ENCODE results near the gene UBE2L5.

UBE2L5 gene

DNA sequence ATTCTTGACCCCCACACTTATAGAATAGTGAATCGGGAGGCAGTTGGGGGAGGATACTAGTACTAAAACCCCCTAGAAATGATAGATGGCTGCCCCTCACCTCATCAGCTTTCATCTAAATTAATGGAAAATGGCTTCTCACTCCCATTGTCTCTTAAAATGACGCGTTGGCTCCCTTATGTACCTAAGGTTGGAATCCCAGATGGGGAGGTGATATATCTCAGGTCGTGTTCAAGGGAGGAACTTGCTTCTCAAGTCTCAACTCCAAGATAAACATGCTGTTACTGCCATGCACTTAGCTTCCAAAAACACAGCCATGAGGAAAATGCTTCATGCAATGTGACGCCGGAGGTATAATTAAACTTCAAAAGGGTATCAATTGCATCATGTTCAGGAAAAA lies 18.8 kb upstream of the UBE2L5 start:
- DNase-seq (ENCODE audit: extremely low read depth in 1 of 2, low read depth in 1 of 2) = no peak

DNA sequence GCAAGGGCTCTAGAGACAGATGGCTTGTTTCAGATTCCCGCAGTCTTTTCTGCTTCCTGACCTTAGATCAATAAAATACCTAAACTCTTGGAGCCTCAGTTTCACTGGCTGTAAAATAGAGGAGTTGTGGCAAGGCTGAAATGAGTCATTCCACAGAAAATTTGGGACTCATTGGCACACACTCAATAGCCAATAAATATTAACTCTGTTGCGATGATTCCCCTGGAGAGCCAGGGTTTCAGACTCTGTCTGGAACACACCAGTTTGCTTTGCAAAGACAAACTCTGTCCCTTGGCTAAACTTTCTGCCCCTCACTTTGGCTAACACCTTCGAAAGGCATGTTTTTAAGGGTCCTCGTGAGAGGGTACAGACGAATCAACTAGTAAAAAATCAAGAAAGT lies 18.1 kb upstream of the UBE2L5 start:
- no peak for DNase-seq (ENCODE audit: extremely low read depth in 1 of 2, low read depth in 1 of 2)

DNA sequence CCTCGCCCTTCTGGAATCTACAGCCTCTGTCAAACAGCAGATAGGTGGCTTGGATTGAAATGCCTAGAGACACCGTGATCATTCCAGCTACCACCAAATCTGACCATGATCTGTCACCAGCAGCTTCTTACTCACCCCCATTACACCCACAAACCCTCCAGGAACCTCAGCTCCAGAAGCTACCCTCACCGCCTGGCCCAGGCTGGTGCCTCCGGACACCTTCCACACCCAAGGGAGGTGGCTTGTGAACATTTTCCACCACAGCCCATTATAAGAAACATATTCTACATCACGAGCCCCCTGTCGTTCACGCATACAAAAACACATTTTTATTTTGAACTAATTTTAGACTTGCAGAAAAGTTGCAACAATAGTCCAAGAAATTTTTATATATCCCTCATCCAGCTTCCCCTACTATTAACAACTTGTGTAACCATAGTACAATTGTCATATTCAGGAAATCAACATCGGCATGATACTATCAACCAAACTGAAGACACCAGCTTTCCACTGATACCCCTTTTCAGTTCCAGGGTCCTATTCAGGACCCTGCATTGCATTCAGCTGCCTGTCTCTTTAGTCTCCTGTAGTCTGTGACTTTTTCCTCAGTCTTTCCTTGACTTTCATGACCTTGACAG lies 15.4 kb upstream of the UBE2L5 start:
- no peak for DNase-seq (ENCODE audit: extremely low read depth in 1 of 2, low read depth in 1 of 2)

DNA sequence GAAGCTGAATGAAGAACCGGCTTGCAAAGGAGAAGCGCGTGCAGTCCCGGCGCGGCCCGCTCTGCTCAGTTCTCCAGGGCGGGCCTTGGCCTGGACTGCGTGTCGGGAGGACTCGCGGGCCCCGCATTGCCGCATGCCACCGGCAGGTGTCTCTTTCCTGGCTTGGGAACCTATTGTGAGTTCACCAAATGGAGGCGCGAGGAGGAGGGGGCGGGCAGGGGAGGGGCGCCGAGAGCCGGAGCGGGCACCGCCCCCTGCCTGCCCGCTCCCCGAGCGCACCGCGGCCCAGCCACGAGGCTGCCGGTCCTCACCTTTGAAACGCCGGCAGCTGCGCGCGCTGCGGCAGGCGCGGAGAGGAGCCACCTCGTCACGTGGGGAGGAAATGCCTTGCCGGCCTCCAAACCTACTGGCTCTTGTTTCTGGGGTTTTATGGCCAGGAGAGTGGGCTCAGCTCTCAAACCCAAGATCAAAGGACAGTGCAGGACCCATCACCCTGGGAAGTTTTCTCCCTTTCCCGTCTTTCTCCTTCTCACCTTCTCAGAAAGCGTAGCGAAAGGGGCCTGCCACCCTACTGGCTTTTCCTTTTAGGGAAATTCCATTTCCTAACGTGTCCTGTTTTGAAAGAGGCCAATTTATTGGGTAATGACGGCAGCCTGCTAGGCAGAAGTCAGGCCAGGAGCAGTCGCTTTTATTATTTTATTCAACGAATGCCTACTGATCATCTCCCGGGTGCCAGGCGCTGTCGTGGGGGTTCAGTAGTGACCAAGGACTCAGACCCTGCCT lies 13.8 kb upstream of the UBE2L5 start:
- DNase-seq (ENCODE audit: extremely low read depth in 1 of 2, low read depth in 1 of 2) = peak; percentile 76 to 89

DNA sequence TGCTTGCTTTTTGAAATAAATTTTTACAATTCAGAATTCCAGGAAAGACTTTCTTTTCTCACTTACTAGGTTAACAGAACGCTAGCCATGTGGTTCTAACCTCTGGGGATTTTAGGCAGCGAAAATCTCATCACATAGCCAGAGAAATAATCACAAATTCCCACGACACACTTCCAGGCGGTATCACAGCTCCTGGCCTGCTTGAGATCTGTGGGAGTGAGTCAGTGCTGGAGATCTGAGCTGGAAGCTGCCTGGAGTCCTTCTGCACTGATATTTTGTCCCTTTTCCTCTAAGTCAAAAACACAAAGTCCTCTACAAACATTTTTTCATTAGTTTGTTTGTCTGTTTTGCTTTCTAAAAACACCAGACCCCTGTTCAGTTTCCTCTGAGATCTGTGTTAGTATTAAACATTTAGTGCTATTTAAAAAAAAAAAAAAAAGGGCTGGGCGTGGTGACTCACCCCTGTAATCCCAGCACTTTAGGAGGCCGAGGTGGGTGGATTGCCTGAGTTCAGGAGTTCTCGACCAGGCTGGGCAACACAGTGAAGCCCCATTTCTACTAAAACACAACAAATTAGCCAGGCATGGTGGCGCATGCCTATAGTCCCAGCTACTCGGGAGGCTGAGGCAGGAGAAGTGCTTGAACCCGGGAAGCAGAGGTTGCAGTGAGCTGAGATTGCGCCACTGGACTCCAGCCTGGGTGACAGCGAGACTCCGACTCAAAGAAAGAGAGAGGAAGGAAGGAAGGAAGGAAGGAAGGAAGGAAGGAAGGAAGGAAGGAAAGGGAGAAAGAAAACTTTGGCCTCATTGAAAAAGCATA lies 12.2 kb upstream of the UBE2L5 start:
- no peak for DNase-seq (ENCODE audit: extremely low read depth in 1 of 2, low read depth in 1 of 2)

DNA sequence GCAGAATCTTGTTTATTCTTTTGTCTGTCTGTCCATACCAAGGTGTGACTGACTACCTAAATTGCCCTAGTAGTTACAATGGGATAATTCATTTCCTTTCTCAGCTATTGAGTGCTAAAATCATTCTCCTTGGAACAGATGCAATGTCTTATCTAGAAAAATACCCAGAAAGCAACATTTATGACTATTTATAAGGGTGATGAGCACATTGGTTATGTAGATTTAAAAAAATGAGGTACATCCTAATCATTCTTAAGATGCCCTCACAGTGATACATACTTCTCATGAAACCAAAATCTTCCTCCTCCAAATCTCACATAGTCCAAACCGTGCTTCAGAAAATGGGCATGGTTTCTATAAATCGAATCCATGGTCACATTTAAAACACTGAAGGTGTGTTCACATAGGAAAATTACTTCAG lies 11.6 kb upstream of the UBE2L5 start:
- DNase-seq (ENCODE audit: extremely low read depth in 1 of 2, low read depth in 1 of 2) = no peak

DNA sequence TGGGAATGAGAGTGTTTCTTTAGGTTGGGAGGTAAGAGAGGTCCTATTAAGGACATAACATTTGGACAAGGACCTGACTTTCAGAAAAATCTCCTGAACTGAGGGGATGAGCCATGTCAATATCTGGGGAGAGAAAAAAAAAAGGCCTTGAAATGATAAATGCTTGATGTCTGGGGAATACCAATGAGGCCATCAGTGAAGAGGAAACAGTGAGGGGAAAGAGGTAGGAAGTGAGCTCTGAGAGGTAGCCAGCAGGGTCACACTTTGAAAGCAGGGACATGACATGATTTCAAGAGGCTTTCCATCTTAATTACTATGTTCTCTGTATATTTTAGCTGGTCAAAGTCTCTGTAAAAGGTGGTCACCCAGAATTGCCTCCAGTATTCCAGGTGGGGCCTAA lies 9.9 kb upstream of the UBE2L5 start:
- DNase-seq (ENCODE audit: extremely low read depth in 1 of 2, low read depth in 1 of 2) = no peak

DNA sequence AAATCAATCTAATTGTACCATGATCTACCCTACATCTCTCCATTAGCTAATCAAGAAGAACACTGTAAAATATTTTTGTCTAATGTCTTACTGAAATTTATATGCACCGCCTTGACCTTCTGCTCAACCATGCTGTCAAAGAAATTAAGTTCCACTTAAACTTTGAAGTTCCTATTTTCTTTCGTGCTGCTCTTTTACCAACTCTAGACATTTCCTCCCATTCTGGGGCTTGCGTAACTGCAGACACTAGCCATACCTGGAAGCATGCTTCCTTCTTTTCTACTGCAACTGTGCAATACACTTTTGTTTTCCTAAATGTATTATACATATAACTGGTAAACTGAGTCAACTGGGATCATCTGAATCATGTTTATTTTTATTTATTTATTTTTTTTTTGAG lies 8.5 kb upstream of the UBE2L5 start:
- DNase-seq (ENCODE audit: extremely low read depth in 1 of 2, low read depth in 1 of 2) = no peak

DNA sequence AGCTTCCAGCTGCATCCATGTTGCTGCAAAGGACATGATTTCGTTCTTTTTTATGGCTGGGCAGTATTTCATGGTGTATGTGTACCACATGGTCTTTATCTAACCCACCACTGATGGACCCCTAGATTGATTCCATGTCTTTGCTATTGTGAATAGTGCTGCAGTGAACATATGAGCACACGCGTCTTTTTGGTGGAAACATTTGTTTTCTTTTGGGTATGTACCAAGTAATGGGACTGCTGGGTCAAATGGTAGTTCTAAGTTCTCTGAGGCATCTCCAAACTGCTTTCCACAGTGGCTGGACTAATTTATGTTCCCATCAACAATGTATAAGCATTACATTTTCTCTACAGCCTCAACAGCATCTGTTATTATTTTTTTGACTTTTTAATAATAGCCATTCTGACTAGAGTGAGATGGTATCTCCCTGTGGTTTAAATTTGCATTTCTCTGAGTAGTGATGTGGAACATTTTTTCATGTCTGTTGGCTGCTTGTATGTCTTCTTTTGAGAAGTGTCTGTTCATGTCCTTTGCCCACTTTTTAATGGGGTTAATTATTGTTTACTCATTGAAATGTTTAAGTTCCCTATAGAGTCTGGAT lies 6.8 kb upstream of the UBE2L5 start:
- DNase-seq (ENCODE audit: extremely low read depth in 1 of 2, low read depth in 1 of 2) = no peak

DNA sequence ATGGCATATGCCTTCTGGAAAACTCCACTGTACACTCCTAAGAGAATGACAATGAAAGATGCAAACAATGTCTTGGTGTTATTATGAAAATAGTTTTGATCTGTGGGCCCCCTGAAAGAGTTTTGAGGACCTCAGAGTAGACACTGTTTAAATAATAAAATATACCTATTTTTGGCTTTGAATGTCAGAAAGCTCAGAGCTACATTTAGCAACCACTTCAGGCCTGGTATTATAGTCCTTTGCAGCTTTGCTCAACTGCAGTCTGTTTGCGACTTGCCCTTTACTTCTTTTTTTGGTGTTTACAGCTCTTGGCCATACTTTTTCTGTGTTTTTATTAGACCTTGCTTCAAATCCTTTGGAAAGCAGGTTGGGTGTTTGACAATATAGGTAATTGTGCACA lies 5.8 kb upstream of the UBE2L5 start:
- DNase-seq (ENCODE audit: extremely low read depth in 1 of 2, low read depth in 1 of 2) = no peak

DNA sequence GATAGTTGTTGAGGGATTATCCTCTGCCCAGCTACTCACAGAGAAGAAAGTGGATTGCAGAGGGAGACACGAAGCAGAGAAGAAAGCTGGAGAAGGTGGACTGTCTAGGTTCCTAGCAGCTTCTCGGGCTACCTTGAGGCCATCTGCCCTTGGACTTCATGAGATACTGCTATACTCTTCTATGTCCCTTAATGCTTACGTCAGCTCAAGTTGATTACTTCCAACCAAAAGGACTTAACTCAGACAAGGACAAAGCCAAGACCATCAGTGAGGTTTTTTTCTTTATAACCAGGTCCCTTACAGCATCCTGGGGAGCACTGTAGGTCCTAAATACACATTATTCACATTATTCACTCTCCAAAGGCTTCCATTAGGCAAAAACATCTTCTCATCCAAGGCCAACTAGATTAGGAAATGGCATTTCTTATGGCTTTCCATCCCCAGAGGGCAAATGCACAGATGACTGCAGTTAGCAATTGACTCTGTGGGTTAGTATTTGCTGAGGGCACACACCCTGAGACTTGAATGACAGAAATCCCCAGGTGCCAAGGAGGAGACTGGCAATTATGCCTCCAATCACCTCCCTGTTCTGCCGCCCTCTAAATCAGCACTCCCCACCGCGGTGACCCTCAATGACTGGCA lies 4.1 kb upstream of the UBE2L5 start:
- no peak for DNase-seq (ENCODE audit: extremely low read depth in 1 of 2, low read depth in 1 of 2)

DNA sequence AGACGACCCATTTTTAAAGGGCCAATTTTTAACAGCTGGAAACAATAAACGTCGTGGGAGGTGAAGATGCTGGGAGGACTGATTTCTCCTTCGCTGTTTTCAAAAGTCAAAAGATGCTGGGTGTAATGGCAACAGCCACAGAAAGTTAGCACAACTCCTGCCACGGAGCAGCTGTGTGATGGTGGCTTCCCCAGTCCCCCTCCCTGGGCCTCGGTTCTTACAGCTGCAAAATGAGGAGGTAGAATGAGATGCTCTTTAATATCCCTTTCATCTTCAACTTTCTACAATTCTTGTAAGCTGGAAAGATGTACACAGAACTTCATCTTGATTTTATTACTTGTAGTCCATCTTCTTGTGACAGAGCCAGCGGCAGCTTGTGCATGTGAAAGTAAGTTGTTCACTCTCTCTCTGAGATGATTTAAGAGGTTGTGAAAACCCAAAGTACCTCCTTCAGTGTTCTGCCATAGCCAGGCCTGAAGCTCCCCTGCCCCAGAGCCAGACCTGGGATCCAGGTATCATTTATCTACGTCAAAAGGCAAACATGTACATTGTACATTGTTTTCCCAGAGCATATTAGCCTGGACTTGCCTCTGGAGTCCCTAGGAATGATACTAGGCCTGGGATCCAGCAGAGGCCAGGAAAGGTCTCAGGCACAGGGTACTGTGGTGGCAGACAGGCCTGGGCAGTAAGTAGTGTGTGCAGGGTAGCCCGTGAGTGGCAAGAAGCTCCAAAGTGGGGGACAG lies 3.4 kb upstream of the UBE2L5 start:
- no peak for DNase-seq (ENCODE audit: extremely low read depth in 1 of 2, low read depth in 1 of 2)

DNA sequence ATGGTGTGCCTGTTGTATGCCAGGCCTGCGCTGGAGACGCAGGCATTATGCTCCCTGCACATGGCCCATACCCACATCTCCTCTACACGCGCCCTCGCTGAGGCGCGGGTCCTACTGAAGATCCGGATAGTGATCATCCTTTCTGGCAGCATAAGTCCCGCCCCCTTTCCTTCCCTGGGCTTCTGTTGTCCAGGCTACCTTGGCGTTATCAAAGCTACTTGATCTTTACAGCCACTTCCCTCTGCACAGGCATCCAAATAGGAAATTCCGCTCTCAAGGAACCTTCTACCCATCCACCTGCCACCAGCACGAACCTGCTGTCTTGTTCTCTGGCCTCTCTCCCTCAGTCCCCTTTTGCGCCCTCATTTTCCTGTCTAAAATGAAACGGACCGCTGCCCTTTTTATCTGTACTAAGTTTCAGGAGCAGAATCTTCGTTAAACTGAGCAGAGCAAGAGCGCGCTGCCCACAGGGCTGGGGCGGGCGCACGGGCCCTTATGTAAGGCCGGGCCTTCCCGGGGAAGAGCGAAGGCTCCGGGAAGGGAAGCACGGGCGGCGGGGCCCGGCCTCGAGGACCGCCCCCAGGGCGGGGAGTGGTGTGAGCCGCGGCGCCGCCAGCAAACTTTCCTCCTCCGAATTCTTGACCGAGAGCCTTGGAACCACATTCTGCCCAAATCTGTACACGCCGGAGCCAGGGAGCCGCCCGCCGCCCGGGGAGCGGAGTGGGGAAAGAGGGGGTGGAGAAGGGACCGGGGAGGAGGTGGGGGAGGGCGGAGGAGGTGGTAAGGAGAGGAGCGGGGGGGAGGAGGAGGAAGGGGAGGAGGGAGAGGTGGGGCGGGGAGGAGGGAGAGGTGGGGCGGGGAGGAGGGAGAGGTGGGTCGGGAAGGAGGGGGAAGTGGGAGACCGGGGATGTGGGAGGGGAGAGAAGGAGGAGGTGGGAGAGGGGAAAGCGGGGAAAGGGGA lies 920 bp upstream of the UBE2L5 start:
- DNase-seq (ENCODE audit: extremely low read depth in 1 of 2, low read depth in 1 of 2) = no peak

DNA sequence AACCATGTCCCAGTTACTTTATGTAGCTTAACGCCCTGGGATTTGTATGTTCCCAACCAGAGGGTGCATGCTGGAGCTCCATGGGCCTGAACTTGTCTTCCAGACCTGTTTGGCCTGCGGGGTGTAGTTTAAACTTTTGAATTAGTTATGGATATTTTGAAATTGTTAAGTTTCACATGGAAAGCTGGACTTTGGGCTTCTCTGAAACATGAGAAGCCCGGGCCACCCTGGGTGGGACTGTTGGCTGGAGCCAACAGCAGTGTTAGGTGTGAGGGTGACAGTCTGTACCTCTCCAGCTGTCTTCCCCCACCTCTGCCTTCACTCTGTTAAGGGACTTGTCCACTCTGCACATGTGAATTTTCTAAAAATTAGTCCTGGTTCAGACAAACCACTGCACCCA lies 1.6 kb downstream of the UBE2L5 start:
- no peak for DNase-seq (ENCODE audit: extremely low read depth in 1 of 2, low read depth in 1 of 2)

DNA sequence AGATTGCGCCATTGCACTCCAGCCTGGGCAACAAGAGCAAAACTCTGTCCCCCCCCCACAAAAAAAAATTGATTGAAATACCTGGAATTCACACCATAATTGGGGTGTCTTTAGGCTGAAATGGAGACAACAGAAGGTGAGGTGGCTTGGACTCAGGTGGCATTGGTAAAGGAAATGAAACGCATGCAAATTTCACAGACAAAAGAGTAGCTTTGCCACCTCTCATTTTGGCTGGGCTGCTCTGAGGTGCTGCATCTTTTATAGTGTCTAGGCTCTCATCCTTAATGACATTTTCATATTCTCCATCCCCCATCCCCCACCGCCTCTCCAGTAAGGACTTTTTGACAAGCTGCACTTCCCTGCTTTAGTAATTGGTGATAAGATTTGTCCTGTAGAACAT lies 6.9 kb downstream of the UBE2L5 start:
- DNase-seq (ENCODE audit: extremely low read depth in 1 of 2, low read depth in 1 of 2) = no peak

DNA sequence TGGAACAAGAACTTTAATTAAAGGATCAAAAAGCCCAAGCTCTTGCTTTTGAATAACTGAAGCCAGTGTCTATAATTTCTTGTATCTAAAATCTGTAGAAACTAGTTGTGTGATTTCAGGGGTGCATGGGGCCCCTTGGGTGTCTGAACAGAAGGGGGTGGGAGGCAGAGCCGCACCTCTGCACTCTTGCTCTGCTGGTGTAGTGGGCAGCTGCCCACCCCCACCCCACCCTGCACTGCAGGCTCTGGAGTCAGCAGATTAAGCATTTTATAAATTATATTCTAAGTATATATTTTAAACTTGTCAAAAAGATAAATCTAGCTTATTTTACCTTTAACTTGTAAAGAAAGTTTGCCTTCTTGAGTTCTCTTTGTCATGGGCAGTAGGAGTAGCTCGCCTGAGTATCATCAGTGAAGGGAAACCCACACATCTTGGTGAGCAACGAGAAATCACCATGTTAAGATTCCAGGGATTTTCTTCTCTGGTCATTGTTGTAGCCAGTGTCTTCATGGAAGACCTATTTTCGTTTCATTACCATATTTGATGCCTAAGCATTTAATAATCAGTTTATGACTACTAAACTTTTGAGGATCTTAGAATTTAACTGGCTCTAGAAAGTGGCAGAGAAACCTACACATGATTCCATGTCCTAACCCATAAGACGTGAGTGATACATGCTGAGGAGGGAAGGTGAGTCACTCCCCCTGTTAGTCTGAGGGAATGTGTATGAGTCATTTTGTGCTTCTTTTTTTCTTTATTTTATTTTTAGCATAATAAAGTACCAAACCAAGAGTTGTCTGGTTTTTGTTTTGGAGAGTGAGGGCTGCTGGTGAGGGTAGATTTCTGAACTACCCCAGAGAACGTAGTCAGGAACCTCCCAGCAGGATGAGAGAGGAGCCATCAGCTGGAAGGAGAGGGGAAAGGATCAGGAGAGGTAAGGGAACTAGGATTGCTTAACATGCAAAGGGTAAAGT lies 7.7 kb downstream of the UBE2L5 start:
- DNase-seq (ENCODE audit: extremely low read depth in 1 of 2, low read depth in 1 of 2) = no peak

DNA sequence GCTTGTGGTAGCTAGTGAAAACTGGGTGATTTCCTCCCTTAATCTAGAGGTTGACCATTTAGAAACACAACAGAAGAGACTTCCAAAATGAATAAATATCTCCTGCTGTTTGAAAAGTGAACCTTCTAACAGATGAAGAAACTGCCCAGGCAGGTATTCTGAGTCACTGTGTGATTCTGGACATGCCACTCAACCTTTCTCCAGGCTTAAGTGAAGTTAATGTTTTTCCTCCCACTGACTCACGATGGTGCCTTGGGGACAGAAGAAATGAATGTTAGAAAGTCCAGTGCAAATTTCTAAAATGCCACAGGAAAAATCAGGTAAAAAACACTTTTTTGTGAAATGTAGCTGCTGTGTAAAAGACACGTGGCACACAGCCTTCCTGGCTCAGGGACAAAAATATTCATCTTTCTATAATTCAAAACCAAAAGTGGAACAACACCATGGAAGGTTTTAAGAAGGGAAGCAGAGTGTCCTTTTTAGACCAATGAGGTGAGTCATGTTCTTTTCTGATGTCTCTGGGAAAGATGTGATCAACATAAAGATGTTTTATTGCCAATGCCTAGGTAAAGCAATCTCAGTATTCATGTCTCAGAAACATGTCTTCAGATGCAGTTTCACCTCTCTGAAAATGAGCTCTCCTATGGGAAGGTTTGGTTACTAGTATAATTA lies 9.1 kb downstream of the UBE2L5 start:
- DNase-seq (ENCODE audit: extremely low read depth in 1 of 2, low read depth in 1 of 2) = no peak
